GM12878 (cell line): ENCODE data around the gene RANGRF. TPM values are rescaled to one million over a fixed set of nuclear protein-coding genes. Genes with fewer than 3 reads are reported as not detected.
A peak's percentile ranks its signal among the peaks of the same experiment; 100 is the strongest.

Experiments
- ATAC-seq: fragments of 200-7000 bp; cut with Tn5 transposase; 3 replicates; pipeline ENCODE4 v1.9.1; 2020; ENCODE audit warnings: mild to moderate bottlenecking, moderate library complexity
- BruUV-seq: library from RNA; stranded (reverse); fragments of 400-500 nt; replicated peaks from 2 replicates; lab custom pipeline; 2021; lab: Mats Ljungman, UMichigan
- CTCF ChIA-PET: fragments of 300-600 bp; sonication (Branson Sonifier 250); formaldehyde crosslinking; extraction: SDS; loops from one replicate; lab custom pipeline; 2021; ENCODE audit warnings: inconsistent platforms; lab: Yijun Ruan, JAX
- POLR2A ChIA-PET: fragments of 350-600 bp; formaldehyde crosslinking; extraction: SDS; loops from one replicate; lab custom pipeline; 2021; ENCODE audit warnings: inconsistent platforms; lab: Charles Lee
- RAD21 ChIA-PET: fragments of 300-600 bp; sonication (Branson Sonifier 250); formaldehyde crosslinking; loops from one replicate; lab custom pipeline; 2023; ENCODE audit warnings: antibody characterized with exemption; ENCODE audit not compliant: unreplicated experiment; lab: Charles Lee
- SMC1A ChIA-PET: fragments of 300-600 bp; sonication (Branson Sonifier 250); formaldehyde crosslinking; loops from one replicate; lab custom pipeline; 2023; ENCODE audit not compliant: unreplicated experiment, uncharacterized antibody; lab: Charles Lee
- DNase-seq: peaks from one replicate; pipeline ENCODE4 v3.0.0-alpha.2; 2011; ENCODE audit warnings: low read depth, low spot score
- FAIRE-seq: peaks from 3 replicates; lab custom pipeline; 2011; peaks lifted over from hg19 to GRCh38; lab: Jason Lieb, UNC
- H2AFZ ChIP-seq: 2 replicates; pipeline ENCODE4 v1.6.0; 2011; ENCODE audit warnings: low read depth, low read length, control low read depth; ENCODE audit not compliant: control insufficient read depth
- H3K27ac ChIP-seq: 2 replicates; pipeline ENCODE4 v1.5.1; 2011; ENCODE audit warnings: control low read depth; ENCODE audit not compliant: control insufficient read depth, insufficient read depth
- H3K27me3 ChIP-seq, 2 experiments: replicated peaks in 1 of 2; 2 replicates each; pipeline versions ENCODE4 v1.6.0 to v1.6.1; 2011; ENCODE audit warnings: low read length in 1 of 2; ENCODE audit not compliant: control insufficient read depth in 2 of 2, insufficient read depth in 2 of 2
- H3K36me3 ChIP-seq, 2 experiments: 2 replicates each; pipeline ENCODE4 v1.5.1; 2011; ENCODE audit warnings: low read length in 1 of 2; ENCODE audit not compliant: control insufficient read depth in 2 of 2, insufficient read depth in 2 of 2
- H3K4me1 ChIP-seq: 2 replicates; pipeline ENCODE4 v1.6.1; 2011; ENCODE audit warnings: mild to moderate bottlenecking, low read length, moderate library complexity, mixed read lengths; ENCODE audit not compliant: control insufficient read depth, insufficient read depth
- H3K4me2 ChIP-seq: 2 replicates; pipeline ENCODE4 v1.6.0; 2011; ENCODE audit warnings: control low read depth; ENCODE audit not compliant: control insufficient read depth, insufficient read depth
- H3K4me3 ChIP-seq: fragments of 200-600 bp; sonication (generic); 2 replicates; pipeline ENCODE4 v1.5.1; 2016
- H3K79me2 ChIP-seq: 2 replicates; pipeline ENCODE4 v1.6.0; 2011; ENCODE audit warnings: low read length; ENCODE audit not compliant: control insufficient read depth, insufficient read depth
- H3K9ac ChIP-seq: 2 replicates; pipeline ENCODE4 v1.8.0; 2011; ENCODE audit warnings: low read length, control low read depth, mixed read lengths; ENCODE audit not compliant: control insufficient read depth, insufficient read depth
- H3K9me3 ChIP-seq: replicated peaks from 3 replicates; pipeline ENCODE4 v1.5.1; 2011; ENCODE audit warnings: mild to moderate bottlenecking, low read length; ENCODE audit not compliant: control insufficient read depth, insufficient read depth
- H4K20me1 ChIP-seq: 2 replicates; pipeline ENCODE4 v1.6.0; 2011; ENCODE audit not compliant: control insufficient read depth, insufficient read depth
- ATF7 ChIP-seq: fragments of 450-650 bp; IDR thresholded peaks from 2 replicates; pipeline ENCODE4 v1.6.1; 2016; ENCODE audit warnings: low read depth, mild to moderate bottlenecking
- CREB1 ChIP-seq: IDR thresholded peaks from 2 replicates; pipeline ENCODE4 v1.6.1; 2012; ENCODE audit warnings: low read depth, mild to moderate bottlenecking, inconsistent platforms
- EGR1 ChIP-seq, 2 experiments: IDR thresholded peaks; 1 replicate in 1 of 2; 2 replicates in 1 of 2; pipeline ENCODE4 v1.6.1; 2011 to 2012; ENCODE audit warnings: low read depth in 2 of 2, low read length in 2 of 2, borderline replicate concordance in 1 of 2, mild to moderate bottlenecking in 1 of 2, moderate library complexity in 1 of 2
- ESRRA ChIP-seq: IDR thresholded peaks from 2 replicates; pipeline ENCODE4 v1.6.1; 2012; ENCODE audit warnings: mild to moderate bottlenecking, low read length, improper control_type of control experiment
- ETV6 ChIP-seq, 2 experiments: fragments of 450-650 bp in 1 of 2; IDR thresholded peaks in 1 of 2; conservative IDR thresholded peaks in 1 of 2; 2 replicates each; pipeline ENCODE4 v1.6.1; 2014; ENCODE audit warnings: antibody characterized with exemption in 1 of 2, borderline replicate concordance in 1 of 2, low read depth in 1 of 2, mild to moderate bottlenecking in 1 of 2, moderate library complexity in 1 of 2
- HCFC1 ChIP-seq: fragments of 150-350 bp; IDR thresholded peaks from 2 replicates; pipeline ENCODE4 v1.6.1; 2014; ENCODE audit warnings: low read length
- NBN ChIP-seq: fragments of 450-650 bp; IDR thresholded peaks from 2 replicates; pipeline ENCODE4 v1.6.1; 2016
- PBX3 ChIP-seq: IDR thresholded peaks from 2 replicates; pipeline ENCODE4 v1.6.1; 2011; ENCODE audit warnings: mild to moderate bottlenecking, low read depth, low read length, moderate library complexity; ENCODE audit not compliant: insufficient replicate concordance
- RB1 ChIP-seq: fragments of 450-650 bp; formaldehyde crosslinking; IDR thresholded peaks from 2 replicates; pipeline ENCODE4 v1.6.1; 2017; ENCODE audit warnings: mild to moderate bottlenecking, borderline replicate concordance
- SIN3A ChIP-seq: IDR thresholded peaks from 2 replicates; pipeline ENCODE4 v1.6.1; 2012; ENCODE audit warnings: low read depth, low read length, improper control_type of control experiment
- SMAD5 ChIP-seq: IDR thresholded peaks from 2 replicates; pipeline ENCODE4 v1.6.1; 2016; ENCODE audit warnings: antibody characterized with exemption, low read depth
- SMARCA5 ChIP-seq: fragments of 450-650 bp; IDR thresholded peaks from 2 replicates; pipeline ENCODE4 v1.6.1; 2017; ENCODE audit warnings: mild to moderate bottlenecking
- SREBF2 ChIP-seq: IDR thresholded peaks from 2 replicates; pipeline ENCODE4 v1.6.1; 2012; ENCODE audit warnings: mild to moderate bottlenecking, low read length
- SRF ChIP-seq, 2 experiments: IDR thresholded peaks; 2 replicates each; pipeline ENCODE4 v1.6.1; 2011; ENCODE audit warnings: low read depth in 2 of 2, low read length in 2 of 2, mild to moderate bottlenecking in 1 of 2, moderate library complexity in 1 of 2
- TBL1XR1 ChIP-seq: IDR thresholded peaks from 2 replicates; pipeline ENCODE4 v1.6.1; 2012; ENCODE audit warnings: low read depth, low read length, improper control_type of control experiment
- ZNF207 ChIP-seq: fragments of 450-650 bp; IDR thresholded peaks from 2 replicates; pipeline ENCODE4 v1.6.1; 2014; ENCODE audit warnings: antibody characterized with exemption, mild to moderate bottlenecking, borderline replicate concordance
- ZNF384 ChIP-seq: IDR thresholded peaks from 2 replicates; pipeline ENCODE4 v1.6.1; 2012; ENCODE audit warnings: low read depth, mild to moderate bottlenecking, low read length, improper control_type of control experiment, borderline replicate concordance
- ZNF622 ChIP-seq: fragments of 450-650 bp; IDR thresholded peaks from 2 replicates; pipeline ENCODE4 v1.6.1; 2017; ENCODE audit warnings: mild to moderate bottlenecking, inconsistent platforms
- WGBS: methylation state at CpG from one replicate; pipeline ENCODE4 v1.1.6; 2016; ENCODE audit warnings: low lambda C conversion rate; ENCODE audit not compliant: insufficient replicate concordance, insufficient coverage; ENCODE audit errors: missing lambda C conversion rate; 5-methylcytosine and 5-hydroxymethylcytosine counted together
- in situ Hi-C: fragments of 300-500 bp; cut with MboI; formaldehyde crosslinking; loops from 9 replicates; pipeline ENCODE4 v1.14.3; 2018; ENCODE audit warnings: mixed read lengths
- intact Hi-C: fragments of 100-400 bp; cut with micrococcal nuclease; formaldehyde crosslinking; loops from one replicate; pipeline ENCODE4 v1.14.2; 2022; ENCODE audit not compliant: unreplicated experiment
- polyA plus RNA-seq, 11 experiments: library from polyadenylated mRNA; depleted of rRNA in 4 of 11; unstranded in 6 of 11; stranded (reverse) in 5 of 11; fragments of >200 nt; fragmentation: Nextera tagmentation in 4 of 11; fragmentation: Illumina TruSeq in 1 of 11; extraction: Ambion mirVana in 4 of 11; extraction: Trizol in 1 of 11; gene quantifications; 1 replicate in 1 of 11; 2 replicates in 10 of 11; pipeline versions ENCODE4 v1.2.1 to v1.2.3, GENCODE V29; 2011 to 2016; ENCODE audit warnings: inconsistent platforms in 2 of 11, missing spikeins in 2 of 11, low read depth in 1 of 11
- total RNA-seq, 4 experiments: library from RNA; depleted of rRNA in 3 of 4; stranded (reverse); fragments of >200 nt in 3 of 4; fragmentation: Illumina TruSeq in 1 of 4; extraction: Trizol in 1 of 4; gene quantifications; 2 replicates each; pipeline versions ENCODE4 v1.2.1 to v1.2.3, GENCODE V29; 2013 to 2021
- TF ChIP-seq, protein P1 (sequence below): fragments of 450-650 bp; IDR thresholded peaks from 2 replicates; pipeline ENCODE4 v1.6.1; 2016; ENCODE audit warnings: mild to moderate bottlenecking
- TF ChIP-seq, protein P2 (sequence below): fragments of 450-650 bp; IDR thresholded peaks from 2 replicates; pipeline ENCODE4 v1.6.1; 2016; ENCODE audit warnings: mild to moderate bottlenecking

RANGRF gene
- total and polyA plus RNA-seq, 10 of the 15 experiments (the other 5 are each of a cell fraction or from before 2014, with no cell fraction given), result 30.1 to 181 (median 61.4) TPM

DNA sequence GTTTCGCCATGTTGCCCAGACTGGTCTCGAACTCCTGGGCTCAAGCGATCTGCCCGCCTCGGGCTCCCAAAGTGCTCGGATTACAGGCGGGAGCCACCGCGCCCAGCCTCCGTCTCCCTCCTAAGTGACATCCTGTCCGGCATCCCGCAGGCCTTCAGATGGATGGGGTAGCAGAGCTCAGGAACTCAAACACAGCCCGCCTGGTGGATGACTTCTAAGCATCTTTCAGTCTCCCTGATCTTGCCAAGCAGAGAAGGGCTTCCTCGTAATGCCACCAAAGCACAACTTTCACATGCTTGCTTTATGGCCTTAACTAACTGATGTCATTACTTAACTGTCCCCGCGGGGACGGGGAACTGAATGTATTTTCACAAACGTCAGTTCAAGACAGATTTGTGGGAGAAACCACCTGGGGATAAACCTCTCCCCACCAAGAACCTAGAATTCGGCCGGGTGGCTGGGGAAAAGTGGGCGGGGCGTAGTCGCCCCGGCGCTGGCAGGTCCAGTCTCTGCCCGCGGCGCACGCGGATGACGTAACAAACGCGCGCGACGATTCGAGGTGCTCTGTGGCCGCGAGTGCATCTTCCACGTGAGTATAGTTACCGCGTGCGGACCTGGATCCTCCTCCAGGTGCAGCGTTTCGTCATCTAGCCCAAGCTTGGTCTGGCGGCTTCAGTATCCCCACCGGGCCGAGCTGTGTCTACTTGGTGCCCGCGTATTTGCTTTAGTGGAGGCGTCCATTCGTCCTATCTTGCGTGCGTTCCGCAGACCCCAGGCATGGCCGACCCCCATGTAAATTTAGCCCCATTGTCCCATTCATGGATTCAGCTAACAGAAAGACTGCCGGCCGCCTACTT lies 39.5 kb upstream of the RANGRF start, which contains the start of gene PFAS:
TSS of gene PFAS (plus strand) at position 539 of the 857 bp plus-strand sequence. CDS start 4,649 bp downstream, outside the sequence.
- peak within 1 kb of the TSS; percentile 88 for H2AFZ ChIP-seq
- peaks cover 10% of the 10 kb centered on the region for H3K4me1 ChIP-seq
- no TSS peak for BruUV-seq
- RAD21 ChIA-PET, result interaction anchor here (0.9 to 5.0 kb wide), 12 partner anchors 23 to 129 kb away, joined by 3 to 58 read pairs (median 8); partner anchors contain the start of genes AURKB, BORCS6, RANGRF and SLC25A35
- peak within 1 kb of the TSS; percentile 100 for H3K27ac ChIP-seq
- in situ Hi-C loops, result no loop called here
- no peaks in the 10 kb centered on the region for H4K20me1 ChIP-seq
- POLR2A ChIA-PET, result interaction anchor here (0.6 to 9.6 kb wide), 8 partner anchors 13 to 127 kb away, joined by 4 to 161 read pairs (median 24); partner anchors contain the start of genes AURKB, BORCS6, RANGRF and SLC25A35
- CTCF ChIA-PET, result interaction anchor here (1.2 to 6.2 kb wide), 4 partner anchors 26 to 101 kb away, joined by 3 to 56 read pairs (median 10); partner anchors contain the start of gene SLC25A35
- peaks cover 2% of the 10 kb centered on the region; the same call in 1 of the 3 replicates for H3K9me3 ChIP-seq
- H3K36me3 ChIP-seq, result peaks cover 2 to 7% of the 10 kb centered on the region in 2 experiments; a peak in 3 of 4 replicates
- H3K4me3 ChIP-seq, result peak within 1 kb of the TSS; percentile 100
- H3K4me2 ChIP-seq, result peak within 1 kb of the TSS; percentile 73
- SMC1A ChIA-PET, result interaction anchor here (0.6 to 4.9 kb wide), 10 partner anchors 11 to 701 kb away, joined by 3 to 64 read pairs (median 4); partner anchors contain the start of genes KRABD2, RANGRF and SLC25A35
- DNase-seq, result peak; percentile 79
- peak; percentile 49 for FAIRE-seq
- H3K27me3 ChIP-seq, result no peaks in the 10 kb centered on the region
- H3K79me2 ChIP-seq, result peaks cover 54% of the 10 kb centered on the region
- intact Hi-C loops, result loop anchor here (1.0 to 2.0 kb wide), 4 partner anchors 40 to 129 kb away; partner anchors contain the start of gene RANGRF
- peak; percentile 64 for ATAC-seq
- peak within 1 kb of the TSS; percentile 100 for H3K9ac ChIP-seq
- under 1% methylated on average over 58 of the region's 58 CpGs for WGBS
- peak; percentile 2 for TF ChIP-seq PBX3
- TF ChIP-seq SMARCA5, result peak; percentile 21; the same call in 1 of the 2 replicates
- 0 out of 2 replicates have a peak, but pooled peaks have one; percentile 40 for TF ChIP-seq RB1
- TF ChIP-seq ZNF384, result no peak
- TF ChIP-seq ZNF622, result no peak
- peak; percentile 49 for TF ChIP-seq SMAD5
- TF ChIP-seq SIN3A, result peak; percentile 98
- TF ChIP-seq ESRRA, result 0 out of 2 replicates have a peak, but pooled peaks have one; percentile 30
- TF ChIP-seq HCFC1, result peak; percentile 77
- TF ChIP-seq TBL1XR1, result peak; percentile 43; the same call in 1 of the 2 replicates
- no peak for TF ChIP-seq EGR1 (IDR thresholded peaks at IDR 0.05; ENCODE audit: borderline replicate concordance in 1 of 2, low read depth in 2 of 2, low read length in 2 of 2)
- TF ChIP-seq ETV6 (conservative IDR thresholded peaks at IDR 0.05 in 1 of 2, IDR thresholded peaks at IDR 0.05 in 1 of 2; ENCODE audit: borderline replicate concordance in 1 of 2, low read depth in 1 of 2), result no peak
- TF ChIP-seq ZNF207, result no peak
- peak; percentile 46 to 91 for TF ChIP-seq SRF (IDR thresholded peaks at IDR 0.05; ENCODE audit: low read depth in 2 of 2, low read length in 2 of 2)
- TF ChIP-seq, protein P1, sequence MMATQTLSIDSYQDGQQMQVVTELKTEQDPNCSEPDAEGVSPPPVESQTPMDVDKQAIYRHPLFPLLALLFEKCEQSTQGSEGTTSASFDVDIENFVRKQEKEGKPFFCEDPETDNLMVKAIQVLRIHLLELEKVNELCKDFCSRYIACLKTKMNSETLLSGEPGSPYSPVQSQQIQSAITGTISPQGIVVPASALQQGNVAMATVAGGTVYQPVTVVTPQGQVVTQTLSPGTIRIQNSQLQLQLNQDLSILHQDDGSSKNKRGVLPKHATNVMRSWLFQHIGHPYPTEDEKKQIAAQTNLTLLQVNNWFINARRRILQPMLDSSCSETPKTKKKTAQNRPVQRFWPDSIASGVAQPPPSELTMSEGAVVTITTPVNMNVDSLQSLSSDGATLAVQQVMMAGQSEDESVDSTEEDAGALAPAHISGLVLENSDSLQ, result peak; percentile 40; the same call in 1 of the 2 replicates
- no peak for TF ChIP-seq SREBF2
- TF ChIP-seq ATF7, result peak; percentile 95
- peak; percentile 99 for TF ChIP-seq CREB1
- TF ChIP-seq, protein P2, sequence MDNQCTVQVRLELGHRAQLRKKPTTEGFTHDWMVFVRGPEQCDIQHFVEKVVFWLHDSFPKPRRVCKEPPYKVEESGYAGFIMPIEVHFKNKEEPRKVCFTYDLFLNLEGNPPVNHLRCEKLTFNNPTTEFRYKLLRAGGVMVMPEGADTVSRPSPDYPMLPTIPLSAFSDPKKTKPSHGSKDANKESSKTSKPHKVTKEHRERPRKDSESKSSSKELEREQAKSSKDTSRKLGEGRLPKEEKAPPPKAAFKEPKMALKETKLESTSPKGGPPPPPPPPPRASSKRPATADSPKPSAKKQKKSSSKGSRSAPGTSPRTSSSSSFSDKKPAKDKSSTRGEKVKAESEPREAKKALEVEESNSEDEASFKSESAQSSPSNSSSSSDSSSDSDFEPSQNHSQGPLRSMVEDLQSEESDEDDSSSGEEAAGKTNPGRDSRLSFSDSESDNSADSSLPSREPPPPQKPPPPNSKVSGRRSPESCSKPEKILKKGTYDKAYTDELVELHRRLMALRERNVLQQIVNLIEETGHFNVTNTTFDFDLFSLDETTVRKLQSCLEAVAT, result no peak
- peak; percentile 97 for TF ChIP-seq NBN
